Esophagus muscularis mucosa (tissue), 4 donors: ENCODE data around the gene KIAA0513. TPM values are rescaled to one million over a fixed set of nuclear protein-coding genes. Genes with fewer than 3 reads are reported as not detected.

Experiments
- DNase-seq: peaks from one replicate; pipeline ENCODE4 v3.0.0-alpha.2; 2017; ENCODE audit errors: extremely low spot score
- H3K27ac ChIP-seq, 4 donors: fragments of 200-600 bp; sonication (generic); replicated peaks in 1 of 4; 1 replicate in 3 of 4; 2 replicates in 1 of 4; pipeline ENCODE4 v1.5.1; 2016 to 2019; ENCODE audit warnings: mild to moderate bottlenecking in 1 of 4
- H3K27me3 ChIP-seq, 4 donors: fragments of 200-600 bp; sonication (generic); one replicate each; pipeline versions ENCODE4 v1.5.1 to v1.6.0; 2016 to 2019
- H3K36me3 ChIP-seq, 4 donors: fragments of 200-600 bp; sonication (generic); one replicate each; pipeline ENCODE4 v1.5.1; 2016 to 2019
- H3K4me1 ChIP-seq, 4 donors: fragments of 200-600 bp; sonication (generic); one replicate each; pipeline ENCODE4 v1.5.1; 2016 to 2019
- H3K4me3 ChIP-seq, 4 donors: fragments of 200-600 bp; sonication (generic); 1 replicate in 2 of 4; 2 replicates in 2 of 4; pipeline ENCODE4 v1.5.1; 2016 to 2019; ENCODE audit warnings: mild to moderate bottlenecking in 4 of 4, moderate library complexity in 1 of 4
- H3K9me3 ChIP-seq, 4 donors: fragments of 200-600 bp; sonication (generic); 1 replicate in 3 of 4; 2 replicates in 1 of 4; pipeline ENCODE4 v1.5.1; 2016 to 2019
- EP300 ChIP-seq: sonication (generic); formaldehyde crosslinking; IDR thresholded peaks from one replicate; pipeline ENCODE4 v1.6.1; 2017; ENCODE audit warnings: antibody characterized with exemption
- POLR2A ChIP-seq: fragments of 450-650 bp; IDR thresholded peaks from one replicate; pipeline ENCODE4 v1.6.1; 2017; ENCODE audit warnings: antibody characterized with exemption, moderate library complexity, mild to moderate bottlenecking, low read depth
- POLR2AphosphoS5 ChIP-seq, 2 donors: sonication (generic); formaldehyde crosslinking; IDR thresholded peaks; one replicate each; pipeline ENCODE4 v1.6.1; 2017; ENCODE audit warnings: antibody characterized with exemption in 2 of 2
- WGBS: methylation state at CpG from one replicate; pipeline ENCODE4 v1.1.5; 2018; 5-methylcytosine and 5-hydroxymethylcytosine counted together
- intact Hi-C: fragments of 100-400 bp; cut with DNase I; formaldehyde crosslinking; loops from one replicate; pipeline ENCODE4 v1.15.1; 2023
- total RNA-seq, 4 donors: library from RNA; depleted of rRNA; stranded (reverse); fragments of >200 nt; gene quantifications; one replicate each; pipeline versions ENCODE4 v1.1.0 to v1.2.1, GENCODE V29; 2016
- TF ChIP-seq, protein P1 (sequence below), 3 experiments: fragments of 200-600 bp in 2 of 3; fragments of 450-650 bp in 1 of 3; sonication (generic) in 2 of 3; IDR thresholded peaks; one replicate each; pipeline ENCODE4 v1.5.1; 2017 to 2019; ENCODE audit warnings: antibody characterized with exemption in 3 of 3, mild to moderate bottlenecking in 2 of 3, moderate library complexity in 1 of 3

KIAA0513 gene
- total RNA-seq, 4 donors from 2014 or later = 16.4 to 28.8 (median 23.4) TPM

DNA sequence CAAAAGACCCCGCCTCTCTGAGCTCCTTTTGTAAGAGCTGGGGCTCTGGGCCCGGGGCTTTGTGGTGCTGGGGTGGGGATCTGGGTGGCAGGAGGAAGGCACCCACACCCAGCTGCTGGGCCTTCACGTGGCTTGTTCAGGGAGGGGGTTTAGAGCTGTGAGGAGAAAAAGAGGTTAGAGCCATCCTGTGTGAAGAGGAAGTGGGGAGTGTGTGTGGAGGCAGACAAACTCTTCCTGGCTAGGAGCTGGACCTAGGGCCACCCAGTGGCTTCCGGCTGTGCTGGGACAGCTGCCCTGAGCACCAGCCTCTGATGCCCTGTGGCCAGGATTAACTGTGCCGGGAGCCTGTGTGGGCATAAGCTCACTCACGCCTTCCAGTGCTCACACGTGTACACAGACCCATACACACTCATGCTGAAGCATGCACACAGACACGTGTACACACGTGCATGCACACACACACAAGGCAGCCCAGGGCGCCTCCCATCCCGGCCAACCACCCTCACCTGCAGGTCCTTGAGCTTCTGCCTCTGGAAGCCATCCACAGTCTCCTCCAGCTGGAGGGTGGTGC is 77.3 kb downstream of the KIAA0513 start:
- no peaks in the 10 kb centered on the region for H3K27me3 ChIP-seq
- no peak overlapping the region for H3K27ac ChIP-seq
- WGBS = 67% methylated on average over 11 of the region's 11 CpGs
- intact Hi-C loops = no loop called here
- H3K9me3 ChIP-seq = no peaks in the 10 kb centered on the region
- no peak overlapping the region for H3K4me3 ChIP-seq
- no peaks in the 10 kb centered on the region for H3K4me1 ChIP-seq
- TF ChIP-seq, protein P1, sequence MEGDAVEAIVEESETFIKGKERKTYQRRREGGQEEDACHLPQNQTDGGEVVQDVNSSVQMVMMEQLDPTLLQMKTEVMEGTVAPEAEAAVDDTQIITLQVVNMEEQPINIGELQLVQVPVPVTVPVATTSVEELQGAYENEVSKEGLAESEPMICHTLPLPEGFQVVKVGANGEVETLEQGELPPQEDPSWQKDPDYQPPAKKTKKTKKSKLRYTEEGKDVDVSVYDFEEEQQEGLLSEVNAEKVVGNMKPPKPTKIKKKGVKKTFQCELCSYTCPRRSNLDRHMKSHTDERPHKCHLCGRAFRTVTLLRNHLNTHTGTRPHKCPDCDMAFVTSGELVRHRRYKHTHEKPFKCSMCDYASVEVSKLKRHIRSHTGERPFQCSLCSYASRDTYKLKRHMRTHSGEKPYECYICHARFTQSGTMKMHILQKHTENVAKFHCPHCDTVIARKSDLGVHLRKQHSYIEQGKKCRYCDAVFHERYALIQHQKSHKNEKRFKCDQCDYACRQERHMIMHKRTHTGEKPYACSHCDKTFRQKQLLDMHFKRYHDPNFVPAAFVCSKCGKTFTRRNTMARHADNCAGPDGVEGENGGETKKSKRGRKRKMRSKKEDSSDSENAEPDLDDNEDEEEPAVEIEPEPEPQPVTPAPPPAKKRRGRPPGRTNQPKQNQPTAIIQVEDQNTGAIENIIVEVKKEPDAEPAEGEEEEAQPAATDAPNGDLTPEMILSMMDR (IDR thresholded peaks at IDR 0.05) = no peak
- no peak for TF ChIP-seq POLR2AphosphoS5 (IDR thresholded peaks at IDR 0.05)
- no peak for TF ChIP-seq EP300
- no peak for TF ChIP-seq POLR2A
- no peaks in the 10 kb centered on the region for H3K36me3 ChIP-seq
- no peak for DNase-seq

DNA sequence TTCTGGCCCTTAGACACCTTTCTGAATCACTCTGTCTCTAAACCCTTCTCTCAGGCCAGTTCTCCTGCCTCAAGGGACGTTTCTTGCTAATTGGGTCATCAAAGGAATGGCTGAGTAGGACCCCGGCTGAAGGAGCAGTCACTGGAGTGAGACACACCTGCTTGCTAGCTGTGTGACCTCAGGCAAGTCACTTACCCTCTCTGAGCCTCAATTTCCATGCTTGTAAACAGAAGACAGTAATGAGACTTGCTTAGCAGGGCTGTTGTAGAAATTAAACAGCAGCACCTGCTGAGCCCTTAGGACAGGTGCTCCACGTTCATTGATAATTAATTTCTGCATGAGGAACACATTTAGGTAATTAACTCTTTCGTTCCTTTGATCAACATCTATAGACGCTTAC is 77.9 kb downstream of the KIAA0513 start:
- no peaks in the 10 kb centered on the region for H3K4me1 ChIP-seq
- intact Hi-C loops = no loop called here
- 91% methylated on average over 5 of the region's 5 CpGs for WGBS

DNA sequence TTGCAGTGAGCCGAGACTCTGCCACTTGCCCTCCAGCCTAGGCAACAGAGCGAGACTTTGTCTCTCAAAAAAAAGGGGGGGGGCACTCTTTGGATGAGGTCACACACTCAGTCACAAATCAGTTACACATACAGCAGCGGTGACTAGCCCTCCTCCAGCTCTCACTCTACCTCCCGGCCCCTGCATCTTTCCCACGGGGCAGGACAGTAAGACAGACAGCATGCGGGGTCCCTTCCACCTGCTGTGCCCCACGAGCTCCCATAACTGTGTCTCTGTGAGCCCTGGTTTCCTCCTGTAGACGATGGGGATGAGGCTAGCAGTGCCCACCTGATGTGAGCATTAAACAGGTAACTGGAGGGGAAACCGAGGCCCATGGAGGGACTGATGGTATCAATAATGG is 79.5 kb downstream of the KIAA0513 start:
- H3K36me3 ChIP-seq = no peaks in the 10 kb centered on the region
- no peak overlapping the region for H3K4me3 ChIP-seq
- H3K4me1 ChIP-seq = no peaks in the 10 kb centered on the region
- no peak overlapping the region for H3K27ac ChIP-seq
- no peaks in the 10 kb centered on the region for H3K27me3 ChIP-seq
- DNase-seq = no peak
- intact Hi-C loops = no loop called here
- TF ChIP-seq, protein P1 (IDR thresholded peaks at IDR 0.05) = no peak
- TF ChIP-seq POLR2A (no peak), POLR2AphosphoS5 (IDR thresholded peaks at IDR 0.05) (no peak), EP300 (no peak)
- 88% methylated on average over 9 of the region's 9 CpGs for WGBS
- H3K9me3 ChIP-seq = no peaks in the 10 kb centered on the region

More for the DNA sequence above, 77.9 kb downstream of the KIAA0513 start:
- H3K4me3 ChIP-seq = no peak overlapping the region
- H3K27ac ChIP-seq = no peak overlapping the region
- TF ChIP-seq POLR2A (no peak), EP300 (no peak), POLR2AphosphoS5 (IDR thresholded peaks at IDR 0.05) (no peak)
- TF ChIP-seq, protein P1 (IDR thresholded peaks at IDR 0.05) = no peak
- no peaks in the 10 kb centered on the region for H3K27me3 ChIP-seq
- no peak for DNase-seq
- H3K9me3 ChIP-seq = no peaks in the 10 kb centered on the region
- H3K36me3 ChIP-seq = no peaks in the 10 kb centered on the region

DNA sequence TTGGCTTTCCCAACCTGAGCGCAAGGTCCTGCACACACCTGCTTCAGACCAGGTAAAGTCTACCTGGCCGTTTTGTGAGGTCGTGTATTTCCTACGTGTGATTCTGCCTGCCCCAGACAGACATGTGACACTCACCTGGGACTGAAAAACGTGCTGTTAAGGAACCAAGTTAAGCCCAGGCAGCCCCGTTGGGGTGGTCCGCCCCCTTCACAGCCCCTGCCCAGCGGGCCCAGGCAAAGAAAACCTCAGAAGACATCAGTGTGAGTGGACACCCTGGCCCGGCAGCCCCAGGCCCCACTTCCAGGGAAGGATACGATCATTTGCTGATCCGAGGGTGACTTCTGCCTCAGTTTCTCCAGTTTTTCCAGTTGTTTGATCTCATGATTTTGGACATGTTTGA is 79.9 kb downstream of the KIAA0513 start:
- no peak for DNase-seq
- Histone ChIP-seq H3K27ac (no peak overlapping the region), H3K36me3 (no peaks in the 10 kb centered on the region), H3K4me1 (no peaks in the 10 kb centered on the region), H3K9me3 (no peaks in the 10 kb centered on the region), H3K4me3 (no peak overlapping the region), H3K27me3 (no peaks in the 10 kb centered on the region)
- TF ChIP-seq POLR2A (no peak), POLR2AphosphoS5 (IDR thresholded peaks at IDR 0.05) (no peak), EP300 (no peak)
- TF ChIP-seq, protein P1 (IDR thresholded peaks at IDR 0.05) = no peak
- intact Hi-C loops = no loop called here
- 86% methylated on average over 10 of the region's 11 CpGs for WGBS

DNA sequence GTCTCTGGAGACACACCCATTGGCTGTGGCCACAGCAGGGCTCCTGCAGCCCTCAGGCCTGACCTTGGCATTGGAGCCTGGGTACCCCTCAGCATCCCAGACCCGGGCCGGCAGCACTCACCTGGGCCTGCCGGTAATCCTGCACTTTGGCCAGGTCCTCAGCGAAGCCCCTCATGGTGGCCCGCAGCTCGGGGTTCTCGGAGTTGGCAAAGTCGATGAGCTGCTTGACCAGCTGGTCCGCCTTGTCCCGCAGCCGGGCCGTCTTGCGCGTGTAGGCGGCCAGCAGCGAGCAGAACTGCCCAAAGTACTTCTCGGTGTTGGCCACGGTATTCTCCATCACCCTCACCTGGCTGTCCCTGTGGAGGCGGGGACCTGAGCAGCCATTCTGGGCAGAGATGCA is 82.5 kb downstream of the KIAA0513 start:
- Histone ChIP-seq H3K27ac (no peak overlapping the region), H3K4me3 (no peak overlapping the region), H3K4me1 (peaks cover 5 to 6% (median 6%) of the 10 kb centered on the region in 4 donors), H3K27me3 (no peaks in the 10 kb centered on the region), H3K36me3 (no peaks in the 10 kb centered on the region), H3K9me3 (no peaks in the 10 kb centered on the region)
- DNase-seq = no peak
- intact Hi-C loops = no loop called here
- WGBS = 95% methylated on average over 8 of the region's 19 CpGs
- TF ChIP-seq POLR2A = no peak
- no peak for TF ChIP-seq POLR2AphosphoS5 (IDR thresholded peaks at IDR 0.05)
- TF ChIP-seq, protein P1 (IDR thresholded peaks at IDR 0.05) = no peak
